IPS-18a (cell line): ENCODE data around the gene FUT7.

Source experiments
- H3K27ac ChIP-seq: one replicate; pipeline ENCODE4 v1.5.1; 2013; ENCODE audit warnings: low read length
- H3K27me3 ChIP-seq: one replicate; pipeline ENCODE4 v1.6.1; 2013; ENCODE audit warnings: mild to moderate bottlenecking, low read length; ENCODE audit not compliant: control insufficient read depth, insufficient read depth
- H3K36me3 ChIP-seq: one replicate; pipeline ENCODE4 v1.6.1; 2013; ENCODE audit warnings: low read depth, low read length; ENCODE audit not compliant: control insufficient read depth
- H3K4me1 ChIP-seq: one replicate; pipeline ENCODE4 v1.6.1; 2013; ENCODE audit warnings: low read depth, low read length; ENCODE audit not compliant: control insufficient read depth
- H3K4me3 ChIP-seq: one replicate; pipeline ENCODE4 v1.5.1; 2013; ENCODE audit warnings: low read length
- H3K9ac ChIP-seq: one replicate; pipeline ENCODE4 v1.6.1; 2013; ENCODE audit warnings: mild to moderate bottlenecking, low read length, moderate library complexity
- H3K9me3 ChIP-seq: one replicate; pipeline ENCODE4 v1.6.1; 2013; ENCODE audit warnings: low read depth, low read length; ENCODE audit not compliant: control insufficient read depth

The FUT7 gene

GRCh38 chr9:137073992-137074399 lies 42.1 kb upstream of the FUT7 start:
- peaks cover 44% of the 10 kb centered on the region for H3K27me3 ChIP-seq
- H3K27ac ChIP-seq, result no peak overlapping the region
- H3K36me3 ChIP-seq, result no peaks in the 10 kb centered on the region
- H3K4me3 ChIP-seq, result no peak overlapping the region
- no peak overlapping the region for H3K9ac ChIP-seq
- H3K4me1 ChIP-seq, result peaks cover 5% of the 10 kb centered on the region
- no peaks in the 10 kb centered on the region for H3K9me3 ChIP-seq

GRCh38 chr9:137071282-137071681 lies 39.4 kb upstream of the FUT7 start:
- Histone ChIP-seq H3K9me3 (no peaks in the 10 kb centered on the region), H3K27me3 (peaks cover 19% of the 10 kb centered on the region), H3K4me1 (no peaks in the 10 kb centered on the region), H3K36me3 (no peaks in the 10 kb centered on the region), H3K9ac (no peak overlapping the region), H3K4me3 (peak overlapping the region; percentile 44), H3K27ac (no peak overlapping the region)

GRCh38 chr9:137070906-137071275 lies 39.0 kb upstream of the FUT7 start:
- Histone ChIP-seq H3K27me3 (peaks cover 15% of the 10 kb centered on the region), H3K4me1 (no peaks in the 10 kb centered on the region), H3K9ac (no peak overlapping the region), H3K36me3 (no peaks in the 10 kb centered on the region), H3K27ac (no peak overlapping the region), H3K4me3 (peak overlapping the region; percentile 44), H3K9me3 (no peaks in the 10 kb centered on the region)

- peak within 1 kb of the TSS; percentile 53 for H3K4me3 ChIP-seq
- no peaks in the 10 kb centered on the region for H3K4me1 ChIP-seq
- peaks cover 15% of the 10 kb centered on the region for H3K27me3 ChIP-seq
- no peak within 1 kb of the TSS for H3K27ac ChIP-seq
- H3K9me3 ChIP-seq, result no peaks in the 10 kb centered on the region
- H3K9ac ChIP-seq, result no peak within 1 kb of the TSS
- H3K36me3 ChIP-seq, result no peaks in the 10 kb centered on the region
Measured at GRCh38 chr9:137070201-137070905, 38.5 kb upstream of the FUT7 start, which contains the start of gene SAPCD2. Gene SAPCD2, minus strand, starts transcription at chr9:137070557. Its CDS starts 97 bp downstream, at chr9:137070460.

- no peaks in the 10 kb centered on the region for H3K4me1 ChIP-seq
- H3K27me3 ChIP-seq, result peaks cover 15% of the 10 kb centered on the region
- no peaks in the 10 kb centered on the region for H3K9me3 ChIP-seq
- H3K36me3 ChIP-seq, result no peaks in the 10 kb centered on the region
- H3K27ac ChIP-seq, result no peak overlapping the region
- peak overlapping the region; percentile 53 for H3K4me3 ChIP-seq
- H3K9ac ChIP-seq, result no peak overlapping the region
Measured at GRCh38 chr9:137069508-137070091, 37.7 kb upstream of the FUT7 start.

GRCh38 chr9:137068539-137069507 lies 36.9 kb upstream of the FUT7 start:
- H3K9me3 ChIP-seq, result no peaks in the 10 kb centered on the region
- H3K27me3 ChIP-seq, result peaks cover 15% of the 10 kb centered on the region
- H3K36me3 ChIP-seq, result no peaks in the 10 kb centered on the region
- no peaks in the 10 kb centered on the region for H3K4me1 ChIP-seq
- no peak overlapping the region for H3K9ac ChIP-seq
- H3K27ac ChIP-seq, result no peak overlapping the region
- peak overlapping the region; percentile 53 for H3K4me3 ChIP-seq

- H3K9ac ChIP-seq, result no peak overlapping the region
- no peak overlapping the region for H3K4me3 ChIP-seq
- peaks cover 15% of the 10 kb centered on the region for H3K27me3 ChIP-seq
- no peak overlapping the region for H3K27ac ChIP-seq
- H3K36me3 ChIP-seq, result no peaks in the 10 kb centered on the region
- no peaks in the 10 kb centered on the region for H3K4me1 ChIP-seq
- H3K9me3 ChIP-seq, result no peaks in the 10 kb centered on the region
Measured at GRCh38 chr9:137067860-137068538, 36.1 kb upstream of the FUT7 start.

- Histone ChIP-seq H3K4me1 (no peaks in the 10 kb centered on the region), H3K9ac (no peak overlapping the region), H3K4me3 (no peak overlapping the region), H3K36me3 (no peaks in the 10 kb centered on the region), H3K27ac (no peak overlapping the region), H3K27me3 (peaks cover 10% of the 10 kb centered on the region), H3K9me3 (no peaks in the 10 kb centered on the region)
Measured at GRCh38 chr9:137066096-137066861, 34.4 kb upstream of the FUT7 start.

- Histone ChIP-seq H3K36me3 (no peaks in the 10 kb centered on the region), H3K4me1 (no peaks in the 10 kb centered on the region), H3K27ac (no peak overlapping the region), H3K9ac (no peak overlapping the region), H3K9me3 (no peaks in the 10 kb centered on the region), H3K4me3 (no peak overlapping the region), H3K27me3 (peaks cover 8% of the 10 kb centered on the region)
Measured at GRCh38 chr9:137065336-137065967, 33.6 kb upstream of the FUT7 start.

GRCh38 chr9:137064880-137065164 lies 32.9 kb upstream of the FUT7 start:
- Histone ChIP-seq H3K36me3 (no peaks in the 10 kb centered on the region), H3K4me3 (no peak overlapping the region), H3K27me3 (peaks cover 8% of the 10 kb centered on the region), H3K9me3 (no peaks in the 10 kb centered on the region), H3K4me1 (no peaks in the 10 kb centered on the region), H3K9ac (no peak overlapping the region), H3K27ac (no peak overlapping the region)
